Activated CD8-positive, alpha-beta memory T cell treated with anti-CD3 and anti-CD28 coated beads, Interleukin-2, amount 10 ng/mL, durations not matched to agents 7 days and 5 days (primary cell): Measurements from ENCODE around the gene TIMP4. TPM values are rescaled to one million over a fixed set of nuclear protein-coding genes. Genes with fewer than 3 reads are reported as not detected.

ENCODE experiments used
- total RNA-seq, 2 experiments: library from RNA; stranded (reverse); gene quantifications; one replicate each; pipeline ENCODE4 v1.2.3, GENCODE V29; 2021

Gene TIMP4
- total RNA-seq, 2 experiments from 2014 or later, result not detected

Other genes with a start within 250 kb of the TIMP4 start
- gene SYN2, start 154.5 kb downstream of the TIMP4 start, total RNA-seq, result under 1 TPM; 0.20 to 0.21 TPM
- 1 to 10 TPM in 1 of 2 experiments, under 1 TPM in 1; 0.18 to 2.8 TPM for gene PPARG, start 130.2 kb upstream of the TIMP4 start, total RNA-seq